Ishikawa (cell line): ENCODE results near the gene TUBB2A.

Experiments
- CEBPB ChIP-seq: IDR thresholded peaks from 2 replicates; pipeline ENCODE4 v1.6.1; 2012
- CREB1 ChIP-seq: IDR thresholded peaks from 2 replicates; pipeline ENCODE4 v1.6.1; 2012; ENCODE audit warnings: low read depth
- EGR1 ChIP-seq: IDR thresholded peaks from 2 replicates; pipeline ENCODE4 v1.6.1; 2012
- EP300 ChIP-seq: IDR thresholded peaks from 2 replicates; pipeline ENCODE4 v1.6.1; 2012; ENCODE audit warnings: borderline replicate concordance
- FOXM1 ChIP-seq: IDR thresholded peaks from 2 replicates; pipeline ENCODE4 v1.6.1; 2012; ENCODE audit warnings: low read depth, borderline replicate concordance
- MAX ChIP-seq: IDR thresholded peaks from 2 replicates; pipeline ENCODE4 v1.6.1; 2012
- NFIC ChIP-seq: IDR thresholded peaks from 2 replicates; pipeline ENCODE4 v1.6.1; 2012
- RAD21 ChIP-seq: IDR thresholded peaks from 2 replicates; pipeline ENCODE4 v1.6.1; 2012; ENCODE audit warnings: low read depth
- REST ChIP-seq: IDR thresholded peaks from 2 replicates; pipeline ENCODE4 v1.6.1; 2012; ENCODE audit warnings: low read depth, mild to moderate bottlenecking
- TAF1 ChIP-seq: IDR thresholded peaks from 2 replicates; pipeline ENCODE4 v1.6.1; 2012; ENCODE audit warnings: low read depth, mild to moderate bottlenecking
- TCF12 ChIP-seq: IDR thresholded peaks from 2 replicates; pipeline ENCODE4 v1.6.1; 2012; ENCODE audit warnings: low read depth
- TEAD4 ChIP-seq: IDR thresholded peaks from 2 replicates; pipeline ENCODE4 v1.6.1; 2012
- USF1 ChIP-seq: IDR thresholded peaks from 2 replicates; pipeline ENCODE4 v1.6.1; 2012
- YY1 ChIP-seq: IDR thresholded peaks from 2 replicates; pipeline ENCODE4 v1.6.1; 2012; ENCODE audit warnings: low read depth
- ZBTB7A ChIP-seq: IDR thresholded peaks from 2 replicates; pipeline ENCODE4 v1.6.1; 2012; ENCODE audit warnings: low read depth

TUBB2A gene

GRCh38 chr6:3152689-3153088, 4.7 kb downstream of the TUBB2A start:
- no peak for TF ChIP-seq TAF1
- no peak for TF ChIP-seq YY1
- no peak for TF ChIP-seq USF1

GRCh38 chr6:3151691-3152090, 5.7 kb downstream of the TUBB2A start:
- no peak for TF ChIP-seq FOXM1
- TF ChIP-seq EGR1, result no peak
- no peak for TF ChIP-seq CEBPB
- no peak for TF ChIP-seq NFIC
- no peak for TF ChIP-seq USF1
- no peak for TF ChIP-seq CREB1
- no peak for TF ChIP-seq TEAD4
- TF ChIP-seq MAX, result no peak
- no peak for TF ChIP-seq ZBTB7A
- no peak for TF ChIP-seq EP300
- no peak for TF ChIP-seq TAF1
- no peak for TF ChIP-seq TCF12
- TF ChIP-seq YY1, result no peak

- TF ChIP-seq MAX (no peak), REST (no peak), FOXM1 (no peak), CREB1 (no peak)
Observed at GRCh38 chr6:3147914-3148757, 9.2 kb downstream of the TUBB2A start.

GRCh38 chr6:3144571-3144970, 12.8 kb downstream of the TUBB2A start:
- TF ChIP-seq REST, result no peak
- no peak for TF ChIP-seq MAX
- TF ChIP-seq YY1, result no peak
- no peak for TF ChIP-seq TEAD4
- TF ChIP-seq RAD21, result no peak
- TF ChIP-seq USF1, result no peak
- TF ChIP-seq EP300, result no peak
- no peak for TF ChIP-seq EGR1
- no peak for TF ChIP-seq TAF1
- TF ChIP-seq CREB1, result no peak

- TF ChIP-seq EGR1 (no peak), CREB1 (no peak), FOXM1 (no peak), RAD21 (no peak), TCF12 (no peak), YY1 (no peak), NFIC (no peak), CEBPB (no peak), ZBTB7A (no peak), REST (no peak), TEAD4 (no peak)
Observed at GRCh38 chr6:3143158-3143557, 14.2 kb downstream of the TUBB2A start.
